HG02623 (cell line): ENCODE data around the gene KIAA1217.

Experiments
- ATAC-seq: cut with Tn5 transposase; IDR thresholded peaks from one replicate; pipeline ENCODE4 v1.9.1; 2021; ENCODE audit warnings: moderate library complexity; ENCODE audit not compliant: unreplicated experiment

The KIAA1217 gene

DNA sequence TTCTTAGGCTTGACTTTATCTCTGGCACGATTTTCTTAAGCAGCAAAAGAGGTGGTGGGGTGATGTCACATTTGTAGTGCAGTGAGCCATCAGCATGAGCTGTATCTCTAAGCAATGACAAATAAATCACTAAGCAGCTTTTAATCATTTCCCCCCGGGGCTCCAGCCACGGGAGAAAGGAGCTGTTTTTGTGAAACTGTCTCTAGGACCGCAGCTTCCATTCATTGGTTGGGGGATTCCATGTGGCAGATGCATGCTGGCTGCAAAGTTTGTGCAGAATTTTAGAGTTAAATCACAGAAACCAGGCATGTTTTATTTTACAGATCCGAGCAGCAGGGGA lies 464 bp downstream of the KIAA1217 start:
- peak; percentile 35 for ATAC-seq

DNA sequence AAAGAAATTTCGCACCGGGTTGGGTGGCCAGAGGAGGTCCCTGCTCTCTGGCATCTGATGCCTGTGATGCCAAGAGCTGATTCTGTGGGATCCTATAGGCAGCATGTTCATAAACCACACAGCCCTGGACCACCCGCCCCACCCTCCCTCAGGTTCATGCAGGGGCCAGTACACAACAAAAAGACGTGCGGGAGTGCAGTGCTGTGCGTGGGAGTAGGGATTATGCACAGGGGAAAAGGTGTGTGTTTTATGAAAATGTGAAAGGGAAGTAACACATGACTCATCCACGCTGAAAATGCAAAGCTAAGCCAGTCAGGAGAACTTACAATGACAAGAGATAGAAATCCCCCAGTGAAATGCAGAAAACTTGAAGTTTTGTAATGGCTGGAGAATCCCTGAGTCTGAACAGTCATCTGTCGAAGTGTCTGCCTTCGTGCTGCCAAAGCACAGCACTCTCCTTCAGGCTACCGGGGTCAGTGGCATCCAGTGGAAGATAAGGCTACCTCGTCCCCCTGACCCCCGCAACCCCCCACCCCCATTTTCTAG lies 1.1 kb downstream of the KIAA1217 start:
- ATAC-seq: peak; percentile 51

- ATAC-seq: peak; percentile 14
These were observed 1.6 kb downstream of the KIAA1217 start for GRCh38 chr10:24210501-24210900.

- no peak for ATAC-seq
These were observed 4.3 kb downstream of the KIAA1217 start for GRCh38 chr10:24213266-24213665.

- no peak for ATAC-seq
These were observed 4.9 kb downstream of the KIAA1217 start for GRCh38 chr10:24213881-24214280.

- ATAC-seq: no peak
These were observed 5.8 kb downstream of the KIAA1217 start for GRCh38 chr10:24214762-24215161.

DNA sequence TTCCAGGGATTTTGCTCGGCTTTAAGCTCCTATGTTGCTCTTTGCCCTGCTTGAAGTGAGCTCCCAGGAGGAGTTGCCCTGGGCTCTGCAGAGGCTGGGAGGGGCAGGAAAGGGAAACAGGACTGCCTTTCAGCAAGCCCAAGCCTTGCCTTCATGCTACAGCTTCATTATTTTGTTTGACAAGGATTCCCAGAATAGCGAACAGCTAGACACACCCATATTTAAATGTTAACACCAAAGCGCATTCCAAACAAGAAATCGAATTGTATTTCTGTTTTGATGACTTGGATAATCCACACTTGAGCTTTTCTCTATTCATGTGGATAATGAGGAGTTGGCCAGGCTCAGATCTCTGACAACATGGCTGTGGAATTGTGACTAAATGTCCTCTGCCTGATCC lies 6.3 kb downstream of the KIAA1217 start:
- ATAC-seq: no peak

DNA sequence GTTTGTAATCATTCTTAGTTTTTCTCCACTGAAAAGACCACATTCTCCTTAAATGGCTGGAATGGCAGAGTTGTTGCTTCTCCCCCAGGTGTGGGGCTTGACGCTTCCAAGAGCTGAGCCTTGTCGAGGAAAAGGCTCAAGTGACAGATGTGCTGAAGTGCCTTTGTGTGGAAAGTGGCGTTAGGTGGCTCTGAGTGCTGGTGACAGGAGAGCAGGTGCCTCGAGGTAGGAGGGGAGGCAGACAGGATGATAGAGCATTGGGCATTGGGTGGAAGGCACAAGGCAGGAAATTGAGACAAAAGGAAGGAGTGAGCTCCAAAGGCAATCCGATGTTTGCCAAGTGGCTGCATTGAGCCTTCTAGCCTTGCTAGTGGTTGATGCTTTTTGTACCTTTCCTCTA lies 6.7 kb downstream of the KIAA1217 start:
- no peak for ATAC-seq

GRCh38 chr10:24219963-24220362 lies 11.0 kb downstream of the KIAA1217 start:
- no peak for ATAC-seq

DNA sequence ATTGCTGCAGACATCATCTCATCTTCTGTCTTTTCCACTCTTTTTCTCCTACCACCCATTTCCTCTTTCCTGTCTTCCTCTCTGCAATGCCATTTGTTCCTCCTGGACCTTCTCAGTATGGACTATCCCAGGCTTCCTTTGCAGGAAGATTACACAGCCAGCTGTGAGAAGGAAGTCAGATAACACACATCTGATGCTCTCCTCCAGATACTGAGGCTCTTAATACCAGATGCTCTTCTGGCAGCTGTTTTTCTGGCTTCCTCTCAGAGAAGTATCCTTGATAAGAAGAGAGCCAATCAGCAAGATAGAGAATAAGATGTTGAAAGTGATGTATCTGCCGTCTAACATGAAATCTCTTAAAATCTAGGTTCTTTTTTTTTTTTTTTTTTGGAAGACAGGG lies 14.4 kb downstream of the KIAA1217 start:
- ATAC-seq: no peak

- ATAC-seq: no peak
These were observed 15.0 kb downstream of the KIAA1217 start for GRCh38 chr10:24223953-24224352.

- no peak for ATAC-seq
These were observed 19.7 kb downstream of the KIAA1217 start for GRCh38 chr10:24228642-24229041.

DNA sequence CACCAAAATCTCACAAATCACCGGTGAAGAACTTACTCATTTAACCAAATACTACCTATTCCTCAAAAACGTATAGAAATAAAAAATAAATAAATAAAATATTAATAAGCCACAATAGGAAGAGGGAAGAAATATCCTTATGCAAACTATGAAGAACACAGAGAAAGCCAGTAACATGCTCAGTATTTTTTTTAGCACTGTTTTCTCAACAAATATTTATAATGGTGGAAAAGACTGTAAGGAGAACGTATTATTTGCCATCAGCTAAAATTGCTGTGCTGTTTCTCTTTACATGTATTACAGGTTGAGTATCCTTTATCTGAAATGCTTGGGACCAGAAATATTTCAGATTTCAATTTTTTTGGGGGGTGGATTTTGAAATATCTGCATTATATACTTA lies 21.0 kb downstream of the KIAA1217 start:
- ATAC-seq: no peak

DNA sequence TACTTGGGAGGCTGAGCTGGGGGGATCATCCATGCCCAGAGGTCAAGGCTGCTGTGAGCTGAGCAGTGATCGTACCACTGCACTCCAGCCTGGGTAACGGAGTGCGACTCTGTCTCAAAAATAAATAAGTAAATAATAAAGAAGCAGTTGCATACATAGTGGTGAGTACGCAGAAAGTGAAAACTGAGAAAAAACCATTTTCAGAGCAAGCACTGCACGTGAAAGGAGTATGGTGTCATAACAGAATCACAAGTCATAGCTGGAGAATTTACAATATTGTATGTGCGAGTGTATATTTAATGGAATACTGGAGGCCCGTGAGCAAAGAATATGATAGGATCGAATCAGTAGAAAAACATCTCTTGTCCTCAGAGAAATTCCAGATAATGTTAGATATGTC lies 22.3 kb downstream of the KIAA1217 start:
- no peak for ATAC-seq

GRCh38 chr10:24234784-24235183 lies 25.8 kb downstream of the KIAA1217 start:
- ATAC-seq: no peak

DNA sequence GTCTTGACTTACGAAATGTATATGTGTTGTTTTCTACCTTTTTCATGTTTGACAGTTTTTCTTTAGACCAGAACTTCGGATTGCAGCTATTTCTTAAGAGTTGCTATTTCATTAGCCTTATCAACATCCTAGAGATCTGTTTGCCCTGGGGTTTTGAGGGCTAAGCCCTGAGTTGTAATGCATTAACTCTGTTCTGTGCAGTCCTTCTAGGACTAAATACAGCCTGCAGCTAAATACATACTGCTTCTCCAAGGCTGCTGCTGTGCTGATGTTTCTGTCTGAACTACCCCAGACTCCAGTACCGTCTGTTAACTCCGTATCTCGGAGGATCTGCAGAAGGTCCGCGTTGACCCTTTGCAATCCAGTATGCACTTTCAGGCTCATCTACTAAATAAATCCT lies 26.5 kb downstream of the KIAA1217 start:
- ATAC-seq: no peak

DNA sequence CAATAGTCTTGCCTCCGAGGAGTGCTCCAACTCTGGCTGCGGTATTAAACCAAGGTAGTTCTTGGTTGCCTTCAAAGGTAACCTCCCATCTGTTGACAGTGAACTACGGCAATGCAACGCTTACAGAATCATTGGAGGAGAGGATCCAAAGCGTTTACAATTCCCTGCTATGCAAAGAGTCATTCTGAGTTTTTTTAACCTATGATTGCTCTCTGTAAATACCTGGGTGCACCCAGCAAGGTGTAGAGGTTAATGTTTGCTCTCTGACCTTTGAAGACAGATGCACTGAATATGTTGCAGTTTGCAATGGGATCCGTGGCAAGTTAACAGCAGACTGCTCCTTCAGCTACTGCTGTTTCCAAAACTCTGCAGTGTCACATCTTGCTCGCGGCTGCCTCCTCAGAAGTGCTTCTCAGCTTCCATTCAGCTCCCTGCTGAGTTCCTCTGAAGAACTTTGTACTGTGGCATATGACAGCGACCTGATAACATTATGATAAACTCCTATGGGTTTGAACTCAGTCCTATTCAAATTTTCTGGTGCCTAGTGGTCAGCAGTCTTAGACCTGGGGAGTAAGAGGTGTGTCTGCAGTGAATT lies 29.0 kb downstream of the KIAA1217 start:
- no peak for ATAC-seq

DNA sequence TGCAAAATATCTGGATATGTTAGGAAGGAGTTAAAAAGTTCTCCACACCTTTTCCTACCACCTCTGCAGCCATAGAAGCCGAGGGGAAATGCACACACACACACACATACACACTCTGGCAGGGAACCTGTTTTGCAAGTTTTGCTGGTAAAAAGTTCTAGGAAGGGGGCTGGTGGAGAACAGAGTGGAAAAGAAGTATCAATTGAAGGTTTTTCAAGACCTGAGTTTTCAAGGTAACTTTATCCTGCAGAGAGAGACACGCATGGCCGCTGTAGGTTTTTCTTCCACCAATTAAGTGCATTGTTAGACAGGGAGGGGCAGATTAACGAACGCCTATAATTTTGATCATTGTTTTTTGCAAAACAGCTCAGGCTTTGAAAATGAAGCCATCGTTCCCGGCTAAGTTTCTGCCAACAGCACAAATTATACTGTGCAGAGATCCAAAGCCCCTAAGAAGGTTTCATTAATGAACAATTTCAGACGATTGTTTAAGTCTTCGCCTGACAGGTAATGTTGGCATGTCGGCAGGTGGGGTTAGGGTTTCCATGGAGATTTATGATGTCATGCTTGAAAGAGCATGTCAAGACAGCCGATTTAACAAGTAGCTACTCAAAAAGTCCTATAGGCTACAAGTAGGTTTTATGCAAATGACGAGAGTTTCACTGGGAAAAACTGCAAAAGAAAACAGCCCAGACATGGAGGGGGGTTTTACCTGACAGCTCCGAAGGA lies 29.7 kb downstream of the KIAA1217 start:
- no peak for ATAC-seq

GRCh38 chr10:24239289-24240040 lies 30.5 kb downstream of the KIAA1217 start:
- ATAC-seq: no peak

- no peak for ATAC-seq
These were observed 31.3 kb downstream of the KIAA1217 start for GRCh38 chr10:24240041-24240751.

- ATAC-seq: no peak
These were observed 32.6 kb downstream of the KIAA1217 start for GRCh38 chr10:24241536-24242040.
